GM21528 (cell line): ENCODE results near the gene RNPC3.
A peak's percentile ranks its signal among the peaks of the same experiment; 100 is the strongest.

Source experiments
- ATAC-seq: cut with Tn5 transposase; IDR thresholded peaks from one replicate; pipeline ENCODE4 v1.9.1; 2021; ENCODE audit warnings: mild to moderate bottlenecking, moderate library complexity; ENCODE audit not compliant: unreplicated experiment, low FRiP score

Gene RNPC3

GRCh38 chr1:103525607-103526507, at the start of gene RNPC3:
Gene RNPC3 (plus strand): TSS chr1:103525699. CDS start chr1:103526071, 372 bp downstream.
- ATAC-seq, result peak; percentile 87

GRCh38 chr1:103477101-103477500, 48.4 kb upstream of the RNPC3 start:
- ATAC-seq, result no peak

- ATAC-seq, result no peak
These were observed 35.6 kb upstream of the RNPC3 start for GRCh38 chr1:103489935-103490334.

DNA sequence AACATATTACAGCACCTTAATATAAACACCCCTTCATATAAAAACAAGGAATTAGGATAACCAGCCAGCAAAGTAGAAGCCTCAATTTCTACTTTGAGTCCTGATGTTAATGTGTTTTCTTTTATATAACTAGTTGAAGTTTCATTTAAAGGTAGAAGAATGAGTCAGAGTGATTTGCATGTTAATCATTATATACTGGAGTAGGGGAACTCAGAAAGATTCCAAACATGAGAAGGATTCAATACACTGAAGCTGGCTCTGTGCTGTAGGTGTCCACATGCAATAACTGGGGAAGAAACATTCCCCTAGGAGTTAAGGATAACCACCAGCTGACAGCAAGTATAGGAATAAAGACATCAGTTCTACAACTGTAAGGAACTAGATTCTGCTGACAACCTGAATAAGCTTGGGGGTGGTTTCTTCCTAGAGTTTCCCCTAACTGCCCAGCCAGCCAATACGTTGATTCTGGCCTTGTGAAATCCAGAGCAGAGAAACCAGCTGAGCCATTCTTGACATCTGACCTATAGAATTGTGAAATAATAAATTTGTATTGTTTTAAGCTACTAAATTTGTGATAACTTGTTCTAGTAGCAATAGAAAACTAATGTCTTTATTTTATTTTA, 33.4 kb upstream of the RNPC3 start:
- ATAC-seq, result no peak

DNA sequence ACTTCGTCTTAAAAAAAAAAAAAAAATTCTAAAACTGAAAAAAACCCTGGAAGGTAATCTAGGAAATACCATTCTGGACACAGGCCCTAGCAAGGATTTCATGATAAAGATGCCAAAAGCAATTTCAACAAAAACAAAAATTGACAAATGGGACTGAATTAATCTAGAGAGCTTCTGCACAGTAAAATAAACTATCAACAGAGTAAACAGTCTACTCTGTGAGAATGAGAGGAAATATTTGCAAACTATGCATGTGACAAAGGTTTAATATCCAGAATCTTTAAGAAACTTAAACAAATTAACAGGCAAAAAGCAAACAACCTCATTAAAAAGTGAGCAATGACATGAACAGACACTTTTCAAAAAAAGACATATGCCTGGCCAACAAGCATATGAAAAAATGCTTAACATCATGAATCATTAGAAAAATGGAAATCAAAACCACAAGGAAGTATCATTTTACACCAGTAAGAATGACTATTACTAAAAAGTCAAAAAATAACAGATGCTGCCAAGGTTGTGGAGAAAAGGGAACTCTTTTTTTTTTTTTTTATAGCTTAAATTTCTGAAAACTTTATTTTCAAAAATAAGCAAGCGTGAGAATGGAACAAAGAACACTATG, 29.4 kb upstream of the RNPC3 start:
- no peak for ATAC-seq

- ATAC-seq, result no peak
These were observed 28.1 kb upstream of the RNPC3 start for GRCh38 chr1:103497404-103497803.

DNA sequence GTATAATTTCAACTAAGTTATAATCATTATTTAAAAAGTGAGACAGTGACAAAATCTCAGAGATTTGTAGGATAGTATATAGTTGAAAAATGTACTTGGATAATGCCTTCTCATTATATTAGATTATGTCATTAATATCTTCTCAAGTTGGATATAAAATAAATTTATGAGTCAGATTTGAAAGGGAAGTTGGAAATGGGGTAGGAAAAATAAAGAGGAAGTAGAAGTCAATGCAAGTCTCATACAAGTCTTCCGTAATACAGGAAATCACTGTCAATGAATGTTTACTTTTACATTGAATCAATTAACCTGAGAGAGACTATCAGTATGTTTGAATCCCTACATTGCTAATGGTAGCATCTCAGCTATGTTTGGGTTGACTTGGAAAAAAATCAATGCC, 16.2 kb upstream of the RNPC3 start:
- ATAC-seq, result no peak

- no peak for ATAC-seq
These were observed 11.8 kb upstream of the RNPC3 start for GRCh38 chr1:103513711-103514110.

DNA sequence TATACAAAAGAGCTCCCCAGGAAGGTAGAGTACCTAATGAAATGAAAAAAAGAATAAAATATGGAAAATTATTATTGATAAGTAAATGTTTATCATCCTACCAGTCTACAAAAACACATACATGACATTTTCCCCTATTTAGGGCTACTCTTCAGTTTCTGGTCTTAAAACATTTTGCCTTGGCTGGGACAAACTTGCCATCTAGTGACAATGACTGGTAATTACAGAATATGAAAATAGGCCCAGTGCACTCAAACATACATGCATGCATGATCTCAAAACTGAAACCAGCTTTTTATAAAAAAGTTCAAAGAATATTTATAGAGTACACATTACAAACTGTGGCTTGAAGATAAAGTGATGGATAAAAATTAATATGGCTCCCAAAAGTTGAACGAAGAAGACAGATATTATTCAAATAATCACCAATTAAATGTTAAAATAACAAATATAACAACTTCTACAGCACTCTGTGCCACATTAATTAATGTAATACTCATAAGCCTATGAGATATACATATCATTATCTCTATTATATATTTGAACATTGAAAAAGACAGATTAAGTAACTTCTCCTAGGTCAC, 10.5 kb upstream of the RNPC3 start:
- ATAC-seq, result peak; percentile 83

DNA sequence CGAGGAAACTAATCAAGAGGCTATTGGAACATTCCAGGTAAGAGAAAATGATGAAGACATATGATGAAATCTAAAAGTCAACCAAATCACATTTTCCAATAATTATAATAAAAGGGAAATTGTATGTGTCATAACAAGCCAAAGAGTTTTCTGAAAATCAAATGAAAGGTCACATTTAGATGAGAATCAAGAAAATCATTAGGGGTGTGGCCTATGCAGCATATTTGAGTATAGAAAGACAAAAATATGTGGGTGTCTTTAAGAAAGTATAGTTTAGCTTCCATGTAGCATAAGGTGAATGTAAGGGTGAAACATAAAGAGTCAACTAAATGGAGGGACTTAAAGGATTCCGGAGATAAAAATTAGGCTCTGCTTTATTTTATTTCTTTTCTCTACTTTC, 9.2 kb upstream of the RNPC3 start:
- ATAC-seq, result no peak

GRCh38 chr1:103516693-103517092, 8.8 kb upstream of the RNPC3 start:
- ATAC-seq, result no peak

- peak; percentile 78 for ATAC-seq
These were observed 8.0 kb upstream of the RNPC3 start for GRCh38 chr1:103517380-103518047.

- no peak for ATAC-seq
These were observed 4.7 kb upstream of the RNPC3 start for GRCh38 chr1:103520822-103521221.

- no peak for ATAC-seq
These were observed 2.2 kb upstream of the RNPC3 start for GRCh38 chr1:103523346-103523745.

DNA sequence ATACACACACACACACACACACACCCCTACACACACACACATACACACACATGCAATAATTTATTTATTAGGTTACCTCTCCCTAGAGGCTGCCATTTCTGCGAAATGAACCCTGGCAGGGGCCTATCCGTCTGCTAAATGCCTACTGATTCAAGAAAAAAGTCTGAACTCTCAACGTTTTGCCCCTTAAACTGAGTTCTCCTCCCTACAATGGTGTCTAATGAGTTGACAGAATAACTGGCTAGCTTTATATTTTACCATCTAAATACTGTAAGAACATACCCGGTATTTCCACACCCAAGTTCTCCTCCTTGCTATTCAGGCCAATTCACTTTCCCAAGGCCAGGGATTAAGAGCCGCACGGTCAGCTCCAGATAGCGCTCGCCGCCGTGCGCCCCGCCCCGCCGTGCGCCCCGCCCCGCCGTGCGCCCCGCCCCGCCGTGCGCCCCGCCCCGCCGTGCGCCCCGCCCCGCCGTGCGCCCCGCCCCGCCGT, 339 bp upstream of the RNPC3 start:
- peak; percentile 56 for ATAC-seq

- ATAC-seq, result no peak
These were observed 1.8 kb downstream of the RNPC3 start for GRCh38 chr1:103527331-103527730.

- ATAC-seq, result no peak
These were observed 4.2 kb downstream of the RNPC3 start for GRCh38 chr1:103529746-103530145.

DNA sequence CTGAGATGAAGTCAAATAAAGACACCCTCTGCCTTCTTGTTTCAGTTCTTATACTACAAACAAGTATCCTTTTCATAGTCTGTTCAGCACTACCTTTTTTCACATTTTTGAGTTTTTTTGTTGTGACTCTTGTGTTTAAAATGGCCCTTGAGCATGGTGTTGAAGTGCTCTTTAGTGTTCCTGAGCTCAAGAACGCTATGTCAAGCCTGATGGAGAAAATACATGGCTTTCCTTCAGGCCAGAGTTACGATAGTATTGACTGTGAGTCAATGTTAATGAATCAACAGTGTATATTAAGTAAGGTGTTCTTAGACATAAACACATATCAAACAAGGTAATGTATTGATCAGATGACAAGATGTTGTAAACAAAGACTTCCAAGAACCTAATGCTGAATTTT, 12.7 kb downstream of the RNPC3 start:
- ATAC-seq, result no peak

DNA sequence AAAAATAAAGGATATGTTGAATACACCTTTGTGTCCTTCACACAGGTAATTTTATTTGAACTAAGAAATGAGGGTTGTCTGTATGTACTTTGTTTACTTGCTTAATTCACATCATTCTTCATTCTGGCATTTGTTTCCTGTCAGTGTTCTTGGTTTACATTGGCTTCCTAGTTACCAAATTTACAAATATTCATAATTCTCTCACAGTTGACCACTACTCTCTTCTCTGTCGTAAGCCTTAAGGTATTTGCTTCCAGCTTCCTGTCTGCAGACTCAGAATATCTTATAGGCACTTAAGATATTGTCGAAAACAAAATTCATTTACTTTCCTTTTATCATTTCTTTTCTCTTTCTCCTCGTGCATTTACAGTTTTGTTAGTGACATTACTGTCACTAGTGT, 15.9 kb downstream of the RNPC3 start:
- no peak for ATAC-seq

DNA sequence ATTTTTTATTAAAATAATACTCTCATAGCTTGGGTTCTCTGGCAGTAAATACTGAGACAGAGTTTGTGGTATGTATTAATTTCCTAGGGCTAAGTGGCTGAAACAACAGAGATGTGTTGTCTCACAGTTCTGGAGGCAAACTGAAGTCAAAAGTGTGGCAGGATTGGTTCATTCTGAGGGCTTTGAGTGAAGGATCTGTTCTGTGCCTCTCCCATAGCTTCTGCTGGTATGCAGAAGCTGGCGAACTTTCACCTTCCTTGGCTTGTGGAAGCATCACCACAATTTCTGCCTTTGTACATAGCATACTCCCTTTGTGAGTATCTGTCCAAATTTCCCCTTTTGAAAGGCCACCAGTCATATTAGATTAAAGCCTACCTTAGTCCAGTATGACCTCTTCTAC, 21.0 kb downstream of the RNPC3 start:
- ATAC-seq, result no peak
